HG03064 (cell line): ENCODE results near the gene TTC29.
"Not testable (repeated sequence)": the region's sequence is repeated elsewhere in the genome, so short reads cannot be mapped to it uniquely, and the experiment has no call there.

Source experiments
- ATAC-seq: cut with Tn5 transposase; IDR thresholded peaks from one replicate; pipeline ENCODE4 v1.9.1; 2021; ENCODE audit warnings: low read depth; ENCODE audit not compliant: unreplicated experiment

TTC29 gene

GRCh38 chr4:146883070-146883469 is 62.6 kb downstream of the TTC29 start:
- ATAC-seq: no peak

GRCh38 chr4:146857298-146857697 is 88.4 kb downstream of the TTC29 start:
- ATAC-seq: no peak

GRCh38 chr4:146855761-146856160 is 89.9 kb downstream of the TTC29 start:
- no peak for ATAC-seq

GRCh38 chr4:146852360-146852759 is 93.3 kb downstream of the TTC29 start:
- no peak for ATAC-seq

- ATAC-seq: no peak
These were observed 98.3 kb downstream of the TTC29 start for GRCh38 chr4:146847345-146847744.

GRCh38 chr4:146846882-146847281 is 98.8 kb downstream of the TTC29 start:
- no peak for ATAC-seq

- ATAC-seq: no peak
These were observed 100.9 kb downstream of the TTC29 start for GRCh38 chr4:146844761-146845160.

- no peak for ATAC-seq
These were observed 102.8 kb downstream of the TTC29 start for GRCh38 chr4:146842876-146843275.

GRCh38 chr4:146840731-146841130 is 104.9 kb downstream of the TTC29 start:
- ATAC-seq: no peak

- ATAC-seq: no peak
These were observed 110.6 kb downstream of the TTC29 start for GRCh38 chr4:146835096-146835495.

GRCh38 chr4:146834263-146835034 is 111.2 kb downstream of the TTC29 start:
- ATAC-seq: no peak

GRCh38 chr4:146833530-146833929 is 112.1 kb downstream of the TTC29 start:
- ATAC-seq: no peak

- not testable (repeated sequence) for ATAC-seq
These were observed 122.7 kb downstream of the TTC29 start for GRCh38 chr4:146822980-146823379.

- ATAC-seq: no peak
These were observed 130.9 kb downstream of the TTC29 start for GRCh38 chr4:146814750-146815149.

- no peak for ATAC-seq
These were observed 150.0 kb downstream of the TTC29 start for GRCh38 chr4:146795711-146796110.

- no peak for ATAC-seq
These were observed 151.9 kb downstream of the TTC29 start for GRCh38 chr4:146793727-146794126.

GRCh38 chr4:146791439-146791838 is 154.2 kb downstream of the TTC29 start:
- no peak for ATAC-seq

GRCh38 chr4:146790515-146790914 is 155.1 kb downstream of the TTC29 start:
- ATAC-seq: no peak

GRCh38 chr4:146787731-146788130 is 157.9 kb downstream of the TTC29 start:
- ATAC-seq: no peak

- no peak for ATAC-seq
These were observed 169.0 kb downstream of the TTC29 start for GRCh38 chr4:146776691-146777090.

- no peak for ATAC-seq
These were observed 182.1 kb downstream of the TTC29 start for GRCh38 chr4:146763560-146763959.

GRCh38 chr4:146762016-146762415 is 183.6 kb downstream of the TTC29 start:
- ATAC-seq: no peak

GRCh38 chr4:146742416-146742815 is 203.2 kb downstream of the TTC29 start:
- ATAC-seq: no peak
